HG02571 (cell line): ENCODE measurements around the gene PRKCB.
"Not testable (repeated sequence)": the region's sequence is repeated elsewhere in the genome, so short reads cannot be mapped to it uniquely, and the experiment has no call there.

Source experiments
- ATAC-seq: cut with Tn5 transposase; IDR thresholded peaks from one replicate; pipeline ENCODE4 v1.9.1; 2021; ENCODE audit warnings: mild to moderate bottlenecking, moderate library complexity; ENCODE audit not compliant: unreplicated experiment

Gene PRKCB

DNA sequence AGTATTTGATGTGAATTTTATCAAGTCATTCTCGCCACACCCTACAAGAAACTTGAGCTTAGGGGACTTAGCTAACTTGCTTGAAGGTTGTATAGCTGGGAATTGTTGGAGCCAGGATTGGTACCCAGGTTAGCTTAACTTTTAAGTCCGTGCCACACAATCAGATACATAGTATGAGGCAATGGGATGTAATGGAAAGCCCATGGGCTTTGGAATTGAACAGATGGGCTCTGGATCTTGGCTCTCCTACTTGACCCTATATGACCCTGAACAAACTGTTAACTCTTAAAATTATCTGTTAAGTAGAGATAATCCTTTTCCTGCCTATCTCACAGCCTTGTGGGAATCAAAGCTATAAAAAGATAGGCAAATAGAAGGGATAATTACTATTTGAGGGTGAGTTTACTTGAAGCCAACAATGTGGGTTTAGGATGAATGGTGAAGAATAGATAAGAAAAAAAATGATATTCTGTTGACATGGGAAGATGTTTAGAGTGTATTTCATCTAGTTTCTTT lies 368.4 kb downstream of the PRKCB start:
- ATAC-seq = no peak

DNA sequence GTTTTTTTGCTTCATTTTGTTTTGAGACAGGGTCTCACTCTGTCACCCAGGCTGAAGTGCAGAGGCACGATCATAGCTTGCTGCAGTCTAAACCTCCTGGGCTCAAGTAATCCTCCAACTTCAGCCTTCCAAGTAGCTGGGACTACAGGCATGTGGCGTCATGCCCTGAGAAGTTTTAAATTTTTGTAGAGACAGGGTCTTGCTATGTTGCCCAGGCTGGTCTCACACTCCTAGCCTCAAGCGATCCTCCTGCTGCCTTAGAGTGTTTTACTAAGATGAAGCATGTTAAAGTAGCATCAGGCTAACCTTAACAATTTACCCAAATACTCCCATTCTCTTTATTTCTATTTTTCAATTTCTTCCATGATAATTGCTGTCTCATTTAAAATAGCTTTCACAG lies 371.1 kb downstream of the PRKCB start:
- no peak for ATAC-seq

DNA sequence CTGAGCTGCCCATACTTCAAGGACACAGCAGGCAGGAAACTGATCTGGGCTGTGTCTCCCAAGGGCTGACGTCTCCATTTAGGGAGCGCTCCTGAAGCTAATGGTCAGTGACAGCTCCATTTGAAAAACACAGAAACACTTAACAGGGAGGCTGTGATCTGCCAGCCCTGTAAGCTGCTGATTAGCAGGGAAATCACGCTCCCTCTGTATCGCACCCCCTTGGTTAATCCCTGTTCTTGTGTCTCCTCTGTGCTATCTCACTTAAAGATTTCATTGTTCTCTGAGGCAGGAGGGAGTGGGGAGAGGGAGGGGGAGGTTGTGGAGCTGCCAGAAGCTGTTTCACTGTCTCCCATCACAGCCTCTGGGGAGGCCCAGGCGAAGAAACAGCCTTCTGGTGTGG lies 372.9 kb downstream of the PRKCB start:
- ATAC-seq = no peak

DNA sequence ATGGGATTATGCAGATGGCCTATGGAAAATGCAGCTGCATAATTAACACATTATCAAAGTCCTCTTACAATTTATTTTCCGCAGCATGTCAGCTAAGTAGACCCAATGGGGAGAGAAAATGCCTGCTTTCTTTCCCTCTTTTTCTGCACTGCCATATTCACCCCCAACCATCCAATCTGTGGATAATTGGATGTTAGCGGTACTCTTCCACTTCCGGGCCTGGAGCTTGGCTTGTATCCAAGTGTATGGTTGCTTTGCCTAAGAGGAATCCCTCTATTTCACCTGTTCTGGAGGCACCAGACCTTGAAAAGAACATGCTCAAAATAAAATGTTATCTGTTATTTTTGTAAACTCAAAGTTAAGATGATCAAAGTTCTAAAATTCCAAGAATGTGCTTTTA lies 379.2 kb downstream of the PRKCB start:
- ATAC-seq = no peak

DNA sequence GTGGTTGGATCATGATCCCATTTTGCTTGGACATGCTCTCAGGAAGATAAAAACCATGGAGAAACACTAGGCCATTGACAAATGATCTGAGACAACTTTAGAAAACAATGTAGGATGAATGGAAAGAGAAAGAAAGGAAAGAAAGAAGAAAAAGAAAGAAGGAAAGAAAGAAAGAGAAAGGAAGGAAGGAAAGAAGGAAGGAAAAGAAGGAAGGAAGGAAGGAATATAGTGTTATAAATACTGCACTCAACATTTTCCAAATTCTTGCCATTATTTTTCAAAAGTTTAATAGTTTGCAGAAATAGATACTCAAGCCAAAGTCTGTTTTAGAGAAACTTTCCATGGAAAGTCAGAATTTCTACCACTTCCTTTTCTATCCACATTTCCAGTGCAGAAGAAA lies 381.2 kb downstream of the PRKCB start:
- no peak for ATAC-seq

DNA sequence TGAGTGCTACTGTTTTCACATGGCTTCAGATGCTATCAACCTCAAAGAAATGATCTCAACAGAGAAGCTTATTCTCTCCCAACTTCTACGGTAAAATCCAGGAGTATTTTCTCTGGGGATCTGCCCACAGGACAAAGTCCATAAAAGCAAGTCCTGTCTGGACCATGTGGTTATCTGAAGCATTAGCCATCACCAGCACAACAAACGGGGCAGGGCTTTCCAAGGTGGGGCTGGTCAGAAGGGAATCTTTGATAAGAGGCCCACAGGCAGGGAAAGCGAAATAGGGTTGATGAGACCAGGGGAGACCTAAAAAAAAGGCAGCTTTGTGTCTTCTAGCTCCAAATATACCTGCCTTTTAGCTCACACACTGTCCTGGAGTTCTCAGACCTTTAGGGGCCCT lies 381.7 kb downstream of the PRKCB start:
- no peak for ATAC-seq

DNA sequence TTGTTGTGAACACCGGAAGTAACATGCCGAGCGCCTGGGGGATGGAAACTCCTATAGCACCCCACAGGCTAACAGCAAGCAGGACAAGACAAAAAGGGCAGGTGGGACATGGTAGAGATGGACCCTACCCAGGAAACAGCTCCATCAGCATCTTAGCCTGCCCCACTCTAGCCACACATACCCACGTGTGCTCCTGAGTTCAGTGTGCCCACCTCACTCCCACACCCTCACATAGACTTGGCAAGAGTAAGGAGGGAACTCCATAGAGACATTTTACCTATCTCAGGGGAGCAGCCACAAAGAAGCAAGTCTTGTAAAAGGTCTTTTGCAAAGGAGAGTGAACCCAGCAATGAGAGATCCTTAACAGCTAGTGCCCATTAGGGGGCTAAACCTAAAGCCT lies 382.5 kb downstream of the PRKCB start:
- ATAC-seq = no peak

DNA sequence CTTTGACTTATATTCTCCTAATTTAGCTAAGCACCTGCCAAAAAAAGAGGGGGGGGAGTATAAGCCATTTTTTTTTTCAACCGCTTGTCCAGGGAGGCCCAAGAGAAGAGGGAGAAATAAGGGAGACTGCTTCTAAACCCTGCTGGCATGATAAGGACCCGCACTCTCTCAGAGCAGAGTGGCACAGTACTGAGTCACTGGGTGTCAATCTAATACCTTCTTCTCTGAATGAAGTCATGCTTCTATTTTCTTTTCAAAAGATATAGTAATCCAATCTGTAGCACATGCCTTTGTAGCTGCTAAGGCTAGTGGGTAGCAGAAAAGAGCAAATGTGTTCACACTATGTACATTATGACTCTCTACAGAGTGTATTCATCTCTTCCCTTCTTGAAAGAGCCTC lies 385.4 kb downstream of the PRKCB start:
- ATAC-seq = no peak

DNA sequence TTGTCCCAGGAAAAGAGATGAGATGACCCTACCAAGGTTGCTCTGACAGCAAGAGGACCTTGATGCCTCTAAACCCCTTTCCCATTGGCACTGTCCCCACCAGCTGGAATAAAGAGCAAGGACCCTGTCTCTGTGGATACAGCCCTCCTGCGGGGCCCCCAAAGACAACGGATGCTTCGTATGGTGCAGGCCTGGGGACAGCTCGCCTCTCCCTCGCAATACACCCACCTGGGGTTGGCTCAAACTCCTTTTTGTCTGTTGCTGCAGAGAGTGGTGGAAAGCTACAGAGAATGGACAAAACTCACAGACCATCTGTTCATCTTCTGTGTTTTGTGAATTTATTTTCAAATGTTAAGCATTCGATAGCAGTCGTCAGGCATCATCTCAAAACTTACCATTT lies 392.7 kb downstream of the PRKCB start:
- no peak for ATAC-seq

DNA sequence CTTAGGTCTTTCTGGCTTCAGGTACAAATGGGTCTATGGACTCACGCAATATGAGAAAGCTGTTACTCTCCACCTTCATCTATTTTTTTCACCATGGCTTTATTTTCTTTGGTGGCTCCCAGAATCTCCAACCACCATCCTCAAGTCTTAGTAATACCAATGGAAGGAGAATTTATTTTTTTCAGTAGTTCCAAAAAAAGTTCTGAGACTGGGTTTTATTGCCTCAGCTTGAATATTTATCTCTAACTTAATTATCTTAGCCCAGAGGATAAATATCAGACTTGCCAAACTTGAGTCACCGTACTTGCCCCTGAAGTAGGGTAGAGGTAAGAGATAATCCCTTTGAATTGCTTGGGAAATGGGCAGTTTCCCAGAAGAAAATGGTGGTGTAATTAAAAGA lies 397.2 kb downstream of the PRKCB start:
- no peak for ATAC-seq

DNA sequence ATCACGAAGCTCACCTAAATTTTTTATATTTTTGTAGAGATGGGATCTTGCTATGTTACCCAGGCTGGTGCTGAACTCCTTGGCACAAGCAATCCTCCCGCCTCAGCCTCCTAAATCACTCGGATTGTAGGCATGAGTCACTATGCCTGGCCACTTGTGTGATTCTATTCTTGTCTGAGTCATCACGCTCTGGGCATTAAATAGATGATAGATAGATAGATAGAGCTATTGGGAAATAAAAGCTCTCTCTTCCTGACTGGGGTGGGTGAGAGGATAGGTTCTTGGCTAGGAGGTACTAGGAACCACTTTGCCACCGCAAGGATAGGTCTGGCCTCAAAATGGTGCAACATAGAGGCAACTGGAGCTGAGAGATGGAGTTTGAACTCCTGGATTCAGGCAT lies 399.0 kb downstream of the PRKCB start:
- ATAC-seq = no peak

DNA sequence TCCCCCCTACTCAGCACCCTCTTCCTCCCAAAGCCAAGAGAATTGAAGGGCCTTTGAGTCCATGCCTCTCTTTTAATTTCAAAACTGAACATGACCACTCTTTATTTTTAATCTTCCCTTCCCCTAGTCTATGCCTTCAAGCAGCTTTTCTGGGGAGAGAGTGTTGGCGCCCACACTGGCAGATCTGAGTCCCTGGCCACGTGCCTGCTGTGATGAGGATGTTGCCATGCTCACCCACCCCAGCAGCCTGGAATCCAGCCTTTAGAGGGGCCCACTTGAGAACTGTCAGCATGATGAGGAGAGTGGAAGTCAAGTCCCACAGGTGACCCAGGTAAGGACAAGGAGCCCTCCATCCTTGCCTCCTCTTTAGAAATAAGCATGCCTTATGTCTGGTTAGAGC lies 400.0 kb downstream of the PRKCB start:
- no peak for ATAC-seq

DNA sequence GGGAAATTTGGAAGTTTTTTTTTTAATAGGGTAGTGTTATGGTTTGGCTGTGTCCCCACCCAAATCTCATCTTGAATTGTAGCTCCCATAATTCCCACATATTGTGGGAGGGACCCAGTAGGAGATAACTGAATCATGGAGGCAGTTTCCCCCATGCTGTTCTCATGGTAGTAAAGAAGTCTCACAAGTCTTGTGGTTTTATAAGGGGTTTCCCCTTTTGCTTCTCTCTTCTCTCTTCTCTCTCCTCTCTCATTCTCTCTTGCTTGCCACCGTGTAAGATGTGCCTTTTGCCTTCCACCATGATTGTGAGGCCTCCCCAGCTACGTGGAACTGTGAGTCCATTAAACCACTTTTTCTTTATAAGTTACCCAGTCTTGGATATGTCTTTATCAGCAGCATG lies 403.1 kb downstream of the PRKCB start:
- ATAC-seq = not testable (repeated sequence)

DNA sequence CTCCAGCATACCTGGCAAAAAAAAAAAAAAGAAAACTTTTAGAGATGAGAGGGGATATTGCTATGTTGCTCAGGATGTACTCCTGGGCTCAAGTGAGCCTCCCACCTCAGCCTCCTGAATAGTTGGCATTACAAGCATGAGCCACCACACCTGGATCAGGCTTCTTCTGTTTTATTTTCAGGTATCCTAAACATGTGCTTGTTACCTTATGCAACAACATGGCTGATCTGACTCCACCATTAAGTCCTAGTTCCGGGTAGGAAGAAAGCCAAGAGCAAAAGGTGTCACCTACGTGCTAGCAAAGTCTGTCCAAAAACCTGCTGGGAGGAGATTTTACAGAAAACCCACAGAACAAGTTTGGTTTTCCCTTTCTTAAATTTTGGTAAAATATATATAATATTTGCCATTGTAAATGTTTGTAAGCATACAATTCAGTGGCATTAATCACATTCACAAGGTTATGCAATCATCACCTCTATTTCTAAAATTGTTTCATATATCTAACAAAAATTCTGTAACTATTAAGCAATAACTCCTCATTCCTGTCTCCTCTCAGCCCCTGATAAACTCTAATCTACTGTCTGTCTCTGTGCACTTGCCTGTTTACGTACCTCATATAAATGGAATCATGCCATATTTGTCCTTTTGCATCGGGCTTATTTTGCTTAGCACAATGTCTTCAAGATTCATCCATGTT lies 411.3 kb downstream of the PRKCB start:
- ATAC-seq = no peak

DNA sequence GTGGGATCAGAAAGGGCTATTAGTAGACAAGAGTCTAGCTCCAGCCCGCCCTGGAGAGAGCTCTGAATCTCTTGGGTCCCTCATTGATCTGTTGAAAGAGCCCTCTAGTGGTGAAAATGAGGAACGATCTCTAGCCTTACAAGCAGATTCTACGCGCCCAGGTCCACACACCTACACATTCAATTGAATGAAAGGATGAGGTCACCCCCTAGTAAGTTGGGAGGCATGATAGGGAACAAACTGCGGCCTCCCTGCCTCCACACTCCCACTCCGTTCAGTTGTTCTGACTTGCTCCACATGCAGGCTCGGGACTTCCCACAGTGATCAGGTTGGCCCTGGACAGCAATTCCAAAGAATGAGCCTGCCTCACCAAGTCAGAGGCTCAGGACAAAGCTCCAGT lies 417.4 kb downstream of the PRKCB start:
- no peak for ATAC-seq

DNA sequence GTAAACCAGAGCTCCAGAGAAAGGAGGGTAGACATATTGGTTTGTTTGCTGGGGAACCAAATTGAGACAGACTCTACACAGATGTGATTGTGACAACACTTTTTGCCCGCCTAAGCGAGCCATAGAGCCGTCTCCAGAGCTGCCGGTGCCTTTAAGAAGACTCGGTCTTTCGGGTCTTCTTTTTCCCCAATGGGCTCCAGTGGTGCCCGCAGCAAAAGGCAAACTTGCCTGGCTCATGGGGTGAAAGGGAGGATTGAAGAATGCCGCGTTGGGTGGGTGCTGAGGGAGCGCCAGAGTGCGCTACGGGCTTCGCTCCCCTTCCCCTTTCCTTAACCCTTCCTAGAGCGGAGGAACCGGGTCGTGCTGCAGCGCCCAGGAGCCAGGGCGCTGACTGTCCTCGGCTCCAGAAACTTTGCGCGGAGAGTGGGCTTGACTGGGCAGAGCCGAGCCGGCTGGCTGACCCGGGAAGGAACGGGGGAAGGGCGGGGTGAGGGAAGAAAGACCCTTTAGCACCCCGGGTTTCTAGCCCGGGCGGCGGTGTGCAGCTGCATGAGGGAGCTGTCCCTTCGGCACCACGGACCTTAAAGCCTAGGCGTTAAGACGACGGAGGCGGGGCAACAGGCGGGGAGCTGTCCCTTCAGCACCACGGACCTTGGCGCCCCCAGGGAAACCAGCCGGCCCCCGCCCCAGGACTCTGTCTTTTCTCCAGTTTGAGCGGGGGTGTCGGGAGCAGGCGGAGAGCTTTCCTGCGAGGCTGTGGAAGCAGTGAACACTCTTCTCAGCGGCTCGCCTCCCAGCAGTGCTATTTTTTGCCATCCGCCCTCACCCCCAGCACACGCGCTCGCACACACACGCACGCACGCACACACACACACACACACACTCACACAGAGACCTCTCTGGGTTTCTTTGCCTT lies 419.9 kb downstream of the PRKCB start, which contains the start of gene CACNG3:
TSS of gene CACNG3 (plus strand) at position 880 of the 916 bp plus-strand sequence. CDS start 420 bp downstream, outside the sequence.
- no peak for ATAC-seq

DNA sequence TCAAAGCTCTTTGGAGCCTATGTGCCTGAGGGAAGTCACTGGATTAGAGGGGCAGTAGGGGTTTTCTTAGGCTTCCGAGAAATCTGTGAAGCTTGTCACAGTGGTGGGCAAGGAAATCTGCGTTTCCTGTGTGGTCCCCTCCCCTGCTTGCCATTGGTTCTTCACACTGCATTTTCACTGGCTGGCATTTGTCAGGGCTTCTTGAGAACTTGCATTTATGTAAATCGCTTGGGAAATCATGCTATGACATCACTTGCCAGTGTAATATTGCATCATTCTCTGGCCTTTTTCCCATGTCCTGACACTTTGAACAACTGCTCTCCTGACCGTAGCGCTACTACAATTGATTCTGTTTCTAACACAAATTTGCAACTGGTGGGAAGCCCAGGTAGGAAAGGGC lies 422.2 kb downstream of the PRKCB start:
- no peak for ATAC-seq

DNA sequence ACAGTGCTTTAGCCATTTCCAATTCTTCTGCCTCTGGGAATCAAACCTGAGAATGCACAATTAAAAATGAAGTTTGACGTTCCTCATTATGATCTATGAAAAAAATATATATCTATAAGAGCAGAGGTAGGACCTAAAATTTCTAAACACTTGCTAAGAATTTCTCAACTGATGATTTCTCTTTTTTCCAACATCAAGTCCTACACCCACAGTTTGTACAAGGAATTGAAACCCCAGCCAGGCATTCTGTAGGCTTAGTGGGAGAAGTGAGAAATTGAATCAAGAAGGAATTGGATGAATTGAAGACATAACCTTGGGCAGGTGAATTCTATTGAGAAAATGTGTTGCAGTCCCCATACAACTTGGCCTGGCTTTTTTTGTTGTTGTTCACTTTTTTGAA lies 423.0 kb downstream of the PRKCB start:
- ATAC-seq = no peak

DNA sequence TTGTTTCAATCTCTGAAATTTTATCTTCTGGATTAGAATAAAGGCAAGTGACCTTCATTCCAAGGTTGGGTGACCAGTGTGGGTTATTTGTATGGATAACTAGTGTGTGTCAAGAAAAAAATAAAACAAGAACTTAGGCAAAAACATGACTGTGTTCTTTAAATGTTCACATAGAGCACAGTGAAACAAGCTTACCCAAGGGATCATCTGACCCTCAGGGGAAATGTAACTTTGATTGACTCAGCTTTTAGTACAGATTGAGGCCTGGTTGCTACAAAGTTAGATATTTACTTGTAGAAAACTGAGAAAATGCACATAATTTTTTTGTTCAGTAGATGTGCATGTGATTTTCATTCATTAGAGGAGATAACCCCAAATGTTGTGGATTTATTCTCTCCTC lies 427.0 kb downstream of the PRKCB start:
- ATAC-seq = no peak
